Right ventricle myocardium inferior (tissue), 1 donor: Measurements from ENCODE around the gene SERINC2. TPM values are rescaled to one million over a fixed set of nuclear protein-coding genes. Genes with fewer than 3 reads are reported as not detected.

Source experiments
- ATAC-seq: fragments of 200-7000 bp; cut with Tn5 transposase; one replicate; pipeline ENCODE4 v1.9.1; 2020; ENCODE audit warnings: mild to moderate bottlenecking, moderate library complexity
- DNase-seq: peaks from one replicate; pipeline ENCODE4 v3.0.0; 2021; ENCODE audit errors: missing footprints
- intact Hi-C: fragments of 100-400 bp; cut with DNase I; formaldehyde crosslinking; loops from one replicate; pipeline ENCODE4 v1.11.0; 2022
- total RNA-seq: library from RNA; stranded (reverse); fragmentation: NEBNext Ultra II Directional; extraction: Animal tissue kit (Norgen Biotek cat#: 25700); gene quantifications from one replicate; pipeline ENCODE4 v1.2.1, GENCODE V29; 2021
- donor health status: DM: no; HTN: yes; CAD: no; lungs with severe emphysema.

The SERINC2 gene
- total RNA-seq, 1 donor from 2014 or later, result 1.7 TPM

DNA sequence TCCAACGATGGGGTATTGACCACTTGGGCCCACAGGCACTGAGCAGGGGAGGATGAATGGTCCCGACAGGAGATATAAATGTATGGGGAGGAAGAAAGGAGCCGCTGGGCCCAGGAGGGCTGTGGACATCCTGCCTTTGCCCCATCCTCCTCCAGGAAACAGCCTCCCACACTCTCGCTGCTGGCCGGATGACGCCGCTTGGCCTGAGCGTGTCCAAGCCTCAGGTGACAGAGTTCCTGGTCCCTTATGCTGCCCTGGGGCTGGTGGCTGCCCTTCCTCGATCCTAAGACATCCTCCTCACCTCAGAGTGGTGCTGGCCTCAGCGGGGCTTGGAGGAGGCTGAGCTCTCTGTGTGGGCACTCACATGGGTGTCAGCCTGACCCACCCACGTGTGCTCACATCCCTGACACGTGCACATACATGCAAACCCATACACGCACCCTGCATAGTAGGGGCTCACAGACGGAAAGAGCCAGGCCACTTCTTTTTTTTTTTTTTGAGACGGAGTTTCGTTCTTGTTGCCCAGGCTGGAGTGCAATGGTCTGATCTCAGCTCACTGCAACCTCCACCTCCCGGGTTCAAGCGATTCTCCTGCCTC, 5.9 kb upstream of the SERINC2 start:
- ATAC-seq (no peak), DNase-seq (no peak)
- intact Hi-C loops, result no loop called here

DNA sequence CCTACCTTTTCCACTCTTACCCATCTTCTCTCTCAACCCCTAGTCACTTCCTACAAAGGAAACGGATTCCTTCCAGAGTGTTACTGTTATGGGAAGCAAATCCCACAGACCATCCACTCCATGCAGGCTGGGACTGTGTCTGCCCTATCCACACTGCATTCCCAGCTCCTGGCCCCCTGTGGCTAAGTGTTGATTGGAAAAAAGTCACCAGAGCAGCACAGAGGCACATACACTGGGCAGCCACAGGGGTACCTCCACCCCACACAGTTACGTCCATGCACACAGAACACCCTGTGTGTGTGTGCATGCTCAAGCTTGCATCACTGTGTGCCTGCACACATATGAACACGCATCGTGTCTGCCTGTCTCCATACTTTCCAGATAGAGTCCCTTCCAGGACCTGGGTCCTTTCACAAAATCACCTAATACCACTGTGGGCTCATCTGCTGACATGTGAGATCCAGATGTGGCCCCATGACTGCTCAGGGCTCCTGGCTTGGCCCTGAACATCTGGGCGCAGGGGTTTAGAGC, 4.2 kb upstream of the SERINC2 start:
- intact Hi-C loops, result no loop called here
- ATAC-seq, result no peak
- DNase-seq, result no peak

DNA sequence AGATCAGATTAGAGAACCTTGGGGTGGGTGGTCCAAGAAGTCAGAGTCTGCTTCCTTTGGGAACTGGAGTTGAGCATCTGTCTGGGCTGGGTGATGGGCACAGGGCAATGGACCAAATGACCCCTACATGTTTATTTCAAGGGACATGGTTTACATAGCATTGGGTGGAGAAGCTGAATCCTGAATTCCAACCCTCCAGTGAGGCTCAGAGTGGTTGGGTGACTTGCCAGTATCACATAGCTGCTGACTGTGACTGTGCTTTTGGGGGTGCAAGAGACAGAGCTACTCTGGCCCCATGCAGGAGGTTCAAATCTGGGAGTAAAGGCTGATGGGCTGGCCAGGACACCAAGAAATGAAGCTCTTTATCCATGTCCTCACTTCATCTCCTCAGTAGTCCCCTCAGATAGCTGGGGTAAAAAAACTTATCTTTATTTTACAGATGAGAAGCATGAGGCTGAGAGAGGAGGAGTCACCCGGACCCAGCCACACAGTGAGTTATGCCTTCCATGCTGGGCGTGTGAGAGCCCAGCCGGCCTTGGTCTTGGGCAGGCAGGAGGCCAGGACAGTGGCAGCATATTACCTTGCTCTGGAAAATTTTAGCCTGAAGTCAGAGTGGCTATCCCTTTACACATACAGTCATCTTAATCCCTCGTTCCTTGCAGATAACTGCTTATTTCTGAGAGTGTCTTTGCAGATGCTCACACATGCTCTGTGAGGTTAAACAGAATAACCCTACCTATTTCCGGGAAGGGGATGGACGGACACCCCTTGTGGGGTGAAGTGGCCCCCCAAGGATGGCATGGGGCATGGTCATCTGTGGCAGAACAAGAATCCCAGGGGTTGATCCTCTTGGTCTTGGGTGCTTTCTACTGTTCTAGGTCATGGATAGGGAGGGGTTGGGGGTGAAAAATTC, 2.8 kb upstream of the SERINC2 start:
- DNase-seq (no peak), ATAC-seq (no peak)
- intact Hi-C loops, result loop anchor here (5.0 kb wide), 1 partner anchor 43 kb away; no protein-coding TSS in a partner anchor

DNA sequence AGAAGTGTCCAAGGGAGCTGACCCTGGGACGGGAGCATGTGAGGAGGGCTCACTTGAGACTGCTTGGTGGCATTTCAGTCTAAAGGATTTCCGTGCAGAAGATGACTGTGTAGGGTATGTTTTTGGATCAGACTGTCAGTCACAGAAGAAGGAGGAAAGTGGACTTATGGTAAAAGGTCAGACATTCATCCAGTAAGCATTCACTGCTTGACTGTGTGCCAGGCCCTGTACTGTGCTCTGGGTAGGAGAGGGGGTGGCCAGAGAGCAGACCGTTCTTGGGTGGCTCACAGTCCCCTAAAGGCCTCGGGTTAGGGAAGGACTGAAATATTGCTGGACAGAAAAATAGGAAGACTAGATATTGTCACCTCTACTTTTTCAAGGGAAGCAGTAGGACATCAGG, 2.1 kb upstream of the SERINC2 start:
- intact Hi-C loops, result loop anchor here (5.0 kb wide), 1 partner anchor 44 kb away; no protein-coding TSS in a partner anchor
- ATAC-seq (no peak), DNase-seq (no peak)

DNA sequence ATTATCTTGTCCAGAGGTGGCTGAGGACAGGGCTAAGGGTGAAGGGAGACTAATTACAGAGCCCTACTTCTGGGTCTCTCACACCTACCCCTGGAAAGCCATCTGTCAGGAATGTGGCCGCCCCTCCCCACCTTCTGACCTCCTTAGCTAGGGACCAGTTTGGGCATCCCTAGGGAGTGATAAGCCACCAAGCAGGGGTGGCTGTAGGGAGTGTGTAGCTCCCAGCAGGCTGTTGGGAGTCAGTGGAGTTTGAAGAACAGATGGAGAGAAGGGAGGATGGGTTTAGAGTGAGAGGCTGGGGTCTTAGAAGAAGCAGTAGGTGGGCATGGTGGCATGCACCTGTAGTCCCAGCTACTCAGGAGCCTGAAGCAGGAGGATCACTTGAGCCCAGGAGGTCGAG, 808 bp upstream of the SERINC2 start:
- ATAC-seq (no peak), DNase-seq (no peak)
- intact Hi-C loops, result loop anchor here (5.0 kb wide), 1 partner anchor 45 kb away; no protein-coding TSS in a partner anchor

DNA sequence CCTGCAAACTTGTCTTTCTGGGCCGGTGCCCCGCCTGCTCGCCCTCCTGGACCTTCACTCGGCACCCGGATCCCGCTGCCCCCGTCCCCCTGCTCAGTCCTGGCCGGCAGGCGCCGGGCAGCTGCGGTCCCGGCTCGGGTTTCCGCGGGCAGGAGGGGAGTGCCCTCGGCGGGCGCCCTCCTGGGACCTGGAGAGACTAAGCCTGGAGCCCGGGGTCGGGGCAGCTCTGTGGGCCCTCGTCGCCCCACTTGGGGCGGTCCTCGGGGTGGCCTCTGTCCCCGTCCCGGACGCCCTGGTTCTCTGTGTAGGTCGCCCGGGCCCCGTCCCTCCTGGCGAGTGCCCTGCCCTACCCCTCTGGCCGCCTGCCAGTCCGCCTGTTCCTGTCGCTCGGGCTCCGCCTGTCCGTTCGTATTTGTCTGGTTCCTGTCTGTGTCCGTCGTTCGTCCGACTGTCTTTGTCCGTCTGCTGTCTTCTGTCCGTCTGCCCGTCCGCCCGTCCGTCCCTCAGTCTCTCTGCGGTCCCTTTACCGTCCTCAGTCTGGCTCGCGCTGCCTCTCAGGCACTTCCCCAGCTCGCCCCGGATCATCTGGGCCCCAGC, 490 bp downstream of the SERINC2 start:
- peak; percentile 90 for DNase-seq
- ATAC-seq, result peak; percentile 85
- intact Hi-C loops, result loop anchor here (5.0 kb wide), 1 partner anchor 46 kb away; no protein-coding TSS in a partner anchor

DNA sequence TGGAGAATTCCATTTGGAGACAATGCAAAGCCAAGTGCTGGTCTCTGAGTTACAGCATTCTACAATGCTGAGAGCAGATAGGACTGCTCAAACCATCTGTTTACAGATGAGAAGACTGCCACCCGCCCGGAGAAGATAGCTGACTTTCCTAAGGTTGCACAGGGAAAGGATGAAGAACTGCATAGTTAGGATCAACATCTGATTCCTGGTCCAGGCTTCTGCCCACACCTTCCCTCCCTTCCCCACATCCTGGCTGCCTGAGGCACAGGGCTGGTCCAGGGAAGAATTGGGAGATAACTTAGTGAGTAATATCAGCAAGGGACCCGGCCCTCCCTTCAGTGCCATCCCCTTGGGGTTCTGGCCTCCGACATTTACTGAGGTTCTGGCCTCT, 2.0 kb downstream of the SERINC2 start:
- DNase-seq (no peak), ATAC-seq (no peak)
- intact Hi-C loops, result loop anchor here (5.0 kb wide), 1 partner anchor 48 kb away; no protein-coding TSS in a partner anchor

DNA sequence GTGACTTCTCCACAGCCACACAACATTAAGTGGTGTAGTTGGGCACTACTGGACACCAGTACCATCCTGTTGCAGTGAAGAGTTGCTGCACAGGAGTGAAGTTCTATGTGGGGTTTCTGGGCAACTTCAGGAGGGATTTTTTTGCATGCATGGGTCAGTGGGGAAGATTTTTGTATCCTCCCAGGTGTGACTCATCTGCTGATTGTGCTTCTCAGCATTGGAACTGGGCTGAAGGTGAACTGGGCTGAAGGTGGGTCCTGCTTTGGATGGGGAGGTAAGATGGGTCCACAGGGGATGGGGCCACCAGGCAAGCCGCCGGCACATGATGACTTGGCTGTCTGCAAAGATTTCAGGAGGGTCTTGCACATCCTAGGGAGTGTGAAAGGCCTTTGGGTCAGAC, 2.6 kb downstream of the SERINC2 start:
- DNase-seq (no peak), ATAC-seq (no peak)
- intact Hi-C loops, result no loop called here

DNA sequence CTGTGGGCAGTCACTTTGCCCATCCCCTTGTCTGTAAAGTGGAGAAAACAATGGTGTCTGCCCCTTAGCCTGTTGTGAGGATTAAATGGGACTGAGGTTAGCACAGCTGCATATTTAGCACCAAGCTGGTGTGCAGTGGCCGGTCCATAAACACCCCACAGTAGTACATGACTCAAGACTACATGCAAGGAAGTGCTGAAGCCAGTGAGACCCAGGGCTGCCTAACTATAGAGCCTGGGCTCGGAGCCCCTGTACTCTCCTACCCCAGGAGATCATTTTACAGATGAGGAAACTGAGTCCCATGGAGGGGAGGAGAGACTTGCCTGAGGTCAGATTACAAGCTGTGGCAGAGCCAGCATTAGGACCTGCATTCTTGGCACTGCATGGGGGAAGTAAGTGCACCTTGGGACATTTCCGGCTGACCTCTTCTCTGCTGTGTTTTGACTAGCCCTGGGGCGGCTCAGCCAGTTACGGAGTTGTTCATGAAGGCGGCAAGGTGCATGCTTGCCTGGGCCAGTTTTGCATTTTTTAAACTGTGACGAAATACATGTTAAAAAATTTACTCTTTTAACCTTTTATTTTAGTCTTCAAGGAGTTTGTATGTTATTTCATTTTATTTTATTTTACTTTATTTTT, 3.2 kb downstream of the SERINC2 start:
- intact Hi-C loops, result no loop called here
- DNase-seq, result no peak
- no peak for ATAC-seq

DNA sequence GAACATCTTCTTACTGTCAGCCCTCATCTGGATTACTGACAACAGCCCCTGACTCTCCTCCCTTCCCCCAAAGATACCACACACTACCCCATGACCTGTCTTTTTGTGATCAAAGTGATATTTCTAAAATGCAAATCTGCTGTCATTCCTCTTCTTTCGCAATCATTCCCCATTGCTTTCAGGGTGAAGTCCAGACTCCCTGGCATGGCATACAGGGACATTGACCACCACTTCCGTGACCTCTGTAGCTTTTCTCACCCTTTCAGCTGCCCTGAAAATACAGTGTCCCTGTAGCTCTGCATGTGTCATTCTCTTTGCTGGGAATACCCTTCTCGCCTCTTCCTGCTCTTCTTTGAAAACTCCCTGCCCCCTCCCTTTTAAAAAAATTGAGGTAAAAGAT, 4.1 kb downstream of the SERINC2 start:
- DNase-seq (no peak), ATAC-seq (no peak)
- intact Hi-C loops, result no loop called here

DNA sequence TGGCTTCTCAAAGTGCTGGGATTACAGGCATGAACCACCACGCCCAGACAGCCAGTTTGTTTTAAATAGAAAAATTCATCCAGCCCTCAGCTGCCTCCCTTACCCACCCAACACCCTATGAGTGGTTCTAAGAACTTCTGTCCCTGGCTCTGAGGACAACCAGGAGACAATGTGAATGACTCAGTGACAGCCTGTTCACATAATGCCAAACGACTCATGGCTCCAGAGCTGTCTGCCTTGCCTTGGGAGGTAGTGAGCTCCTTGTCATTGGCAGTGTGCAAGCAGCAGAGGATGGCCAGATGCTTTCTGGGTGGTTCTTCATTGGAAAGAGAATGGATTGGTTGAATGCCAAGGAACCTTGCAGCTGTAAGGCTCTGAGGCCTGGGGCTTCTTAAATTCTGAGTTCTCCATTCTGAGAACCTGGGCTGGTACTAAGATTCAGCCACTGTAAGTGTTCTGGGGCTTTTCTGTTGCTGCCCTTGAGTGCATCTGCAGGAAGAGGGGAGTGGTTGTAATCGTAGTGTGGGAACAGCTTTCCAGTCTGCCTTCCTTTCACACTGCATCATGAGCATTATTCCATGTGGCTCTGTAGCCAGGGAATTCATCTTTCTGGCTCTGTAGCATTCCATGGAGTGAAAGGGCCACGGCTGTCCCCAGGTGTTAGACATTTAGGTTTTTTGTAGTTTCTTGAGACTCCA, 5.8 kb downstream of the SERINC2 start:
- ATAC-seq (no peak), DNase-seq (no peak)
- intact Hi-C loops, result no loop called here

DNA sequence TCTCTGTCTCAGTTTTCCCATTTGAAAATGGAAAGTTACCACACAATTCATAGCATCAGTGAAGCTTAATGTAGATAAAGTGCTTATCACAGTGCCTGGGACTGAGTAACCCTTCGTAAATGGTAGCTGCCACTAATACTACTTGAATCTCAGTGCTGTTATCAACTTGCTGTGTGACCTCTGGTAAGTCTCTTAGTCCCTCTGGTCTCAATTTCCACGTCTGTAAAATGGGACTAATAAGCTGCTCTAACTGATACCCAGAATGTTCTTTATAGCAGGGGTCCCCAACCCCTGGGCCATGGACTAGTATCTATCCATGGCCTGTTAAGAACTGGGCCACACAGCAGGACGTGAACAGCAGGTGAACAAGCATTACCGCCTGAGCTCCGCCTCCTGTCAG, 7.7 kb downstream of the SERINC2 start:
- intact Hi-C loops, result no loop called here
- ATAC-seq (no peak), DNase-seq (no peak)

DNA sequence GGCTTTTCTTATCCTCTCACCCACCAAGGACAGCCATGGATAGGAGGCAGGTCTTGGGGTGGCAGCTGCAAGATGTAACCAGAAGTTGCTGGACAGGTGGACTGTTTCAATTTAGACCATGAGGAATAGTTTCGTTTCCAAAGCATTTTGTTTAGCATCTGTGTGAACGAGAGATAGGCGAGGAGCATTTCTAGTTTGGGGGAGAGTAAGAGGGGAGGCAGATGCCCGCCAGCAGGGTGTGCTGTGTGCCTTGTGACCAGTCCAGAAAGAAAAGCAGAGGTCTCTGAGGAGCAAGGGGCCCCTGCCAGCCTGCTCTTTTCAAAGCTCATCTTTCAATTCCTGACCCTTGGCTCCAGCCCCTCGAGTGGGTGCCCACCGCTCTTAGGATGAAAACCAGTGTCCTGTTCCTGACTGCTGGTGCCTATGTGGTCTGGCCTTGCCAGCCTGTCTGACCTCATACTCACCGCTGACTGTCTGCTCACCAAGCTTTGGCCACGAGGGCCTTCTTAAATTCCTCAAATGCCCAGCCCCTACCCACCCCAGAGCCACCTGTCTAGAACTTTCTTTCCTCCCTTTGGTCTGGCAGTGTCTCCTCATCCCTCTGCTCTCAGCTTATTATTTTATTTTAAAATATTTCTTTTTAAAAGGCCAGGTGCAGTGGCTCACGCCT, 8.5 kb downstream of the SERINC2 start:
- DNase-seq (no peak), ATAC-seq (no peak)
- intact Hi-C loops, result loop anchor here (1.0 kb wide), 2 partner anchors 27 to 237 kb away; no protein-coding TSS in a partner anchor

DNA sequence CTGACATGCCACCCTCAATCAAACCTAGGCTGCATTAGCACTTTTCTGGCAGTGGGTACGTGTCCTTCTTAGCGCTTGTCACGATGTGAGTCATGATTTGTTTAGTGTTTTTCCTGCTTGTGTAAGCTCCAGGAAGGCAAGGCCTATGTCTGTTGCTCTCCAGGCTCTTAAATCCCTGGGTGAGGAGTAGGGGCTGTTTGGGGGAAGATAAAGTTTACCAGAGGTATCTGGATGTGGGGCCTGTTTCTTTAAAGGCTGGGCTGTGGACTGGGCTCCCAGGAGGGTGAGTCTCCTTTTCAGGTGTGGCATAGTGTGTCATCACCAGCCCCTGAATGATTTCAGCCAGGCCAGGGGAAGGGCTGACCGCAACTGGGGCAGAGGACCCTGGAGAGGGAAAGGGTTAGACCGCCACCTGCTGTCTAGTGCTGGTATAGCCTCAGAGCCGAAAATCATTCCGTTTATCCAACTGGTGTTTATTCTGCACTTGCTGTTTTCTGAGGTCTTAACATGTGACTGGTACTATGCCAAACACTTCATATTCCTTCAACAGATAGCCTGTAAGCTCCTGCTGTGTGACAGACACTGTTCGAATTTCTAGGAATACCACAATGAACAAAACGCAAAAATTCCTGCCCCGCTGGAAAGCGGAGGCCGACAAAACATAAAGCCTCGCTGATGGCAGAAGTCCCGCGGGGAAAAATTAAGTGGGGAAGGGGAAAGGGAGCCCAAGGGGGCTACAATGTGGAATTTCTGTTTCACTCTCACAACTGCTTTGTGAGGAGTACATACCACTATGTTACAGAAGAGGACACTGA, 9.7 kb downstream of the SERINC2 start:
- DNase-seq, result no peak
- intact Hi-C loops, result loop anchor here (1.0 kb wide), 2 partner anchors 28 to 238 kb away; no protein-coding TSS in a partner anchor
- peak; percentile 63 for ATAC-seq

DNA sequence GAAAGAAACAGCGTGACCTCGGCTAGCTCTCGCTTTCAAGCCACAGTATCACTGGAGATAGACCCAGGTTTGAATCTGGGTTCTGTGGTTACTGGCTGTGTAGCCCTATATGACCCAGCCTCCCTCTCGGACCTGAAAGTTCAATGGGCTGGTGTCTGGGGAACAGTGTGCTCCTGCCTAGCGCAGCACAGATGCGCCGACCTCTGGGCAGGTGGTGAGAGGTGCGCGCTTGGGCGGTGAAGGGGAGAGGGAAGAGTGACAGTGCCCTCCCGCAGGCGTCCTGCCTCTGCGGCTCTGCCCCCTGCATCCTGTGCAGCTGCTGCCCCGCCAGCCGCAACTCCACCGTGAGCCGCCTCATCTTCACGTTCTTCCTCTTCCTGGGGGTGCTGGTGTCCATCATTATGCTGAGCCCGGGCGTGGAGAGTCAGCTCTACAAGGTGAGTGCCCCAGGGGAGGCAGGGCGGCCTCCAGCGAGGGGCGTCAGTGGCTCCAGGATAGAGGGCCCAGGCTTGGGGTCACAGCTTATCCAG, 10.5 kb downstream of the SERINC2 start:
- no peak for DNase-seq
- no peak for ATAC-seq
- intact Hi-C loops, result no loop called here

DNA sequence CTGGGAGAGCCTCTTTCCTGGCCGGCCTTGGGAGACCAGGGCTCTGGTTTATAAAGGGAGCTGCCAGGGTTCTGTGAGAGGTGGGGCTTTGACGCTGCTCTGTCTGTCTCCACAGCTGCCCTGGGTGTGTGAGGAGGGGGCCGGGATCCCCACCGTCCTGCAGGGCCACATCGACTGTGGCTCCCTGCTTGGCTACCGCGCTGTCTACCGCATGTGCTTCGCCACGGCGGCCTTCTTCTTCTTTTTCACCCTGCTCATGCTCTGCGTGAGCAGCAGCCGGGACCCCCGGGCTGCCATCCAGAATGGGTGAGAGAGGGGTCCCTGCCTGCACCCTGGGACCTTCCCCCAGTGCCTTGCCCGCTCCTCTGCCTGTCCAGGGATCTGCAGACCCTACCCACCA, 11.6 kb downstream of the SERINC2 start:
- ATAC-seq (no peak), DNase-seq (no peak)
- intact Hi-C loops, result no loop called here
